Measurements from ENCODE around the gene TNFRSF13B.

TNFRSF13B gene

GRCh38 chr17:16938496-16939207, 33.3 kb downstream of the TNFRSF13B start:
- no peak for DNase-seq (ENCODE audit: low read depth, low spot score)

- no peak for DNase-seq (ENCODE audit: low read depth, low spot score)
These were observed 33.9 kb downstream of the TNFRSF13B start for GRCh38 chr17:16938031-16938430.

- DNase-seq (ENCODE audit: low read depth, low spot score), result no peak
These were observed 34.5 kb downstream of the TNFRSF13B start for GRCh38 chr17:16937431-16937830.

- no peak for DNase-seq (ENCODE audit: low read depth, low spot score)
These were observed 35.2 kb downstream of the TNFRSF13B start for GRCh38 chr17:16936536-16937310.

GRCh38 chr17:16935786-16936185, 36.1 kb downstream of the TNFRSF13B start:
- DNase-seq (ENCODE audit: low read depth, low spot score), result no peak

- no peak for DNase-seq (ENCODE audit: low read depth, low spot score)
These were observed 36.7 kb downstream of the TNFRSF13B start for GRCh38 chr17:16935241-16935663.

- no peak for DNase-seq (ENCODE audit: low read depth, low spot score)
These were observed 37.1 kb downstream of the TNFRSF13B start for GRCh38 chr17:16934836-16935235.

GRCh38 chr17:16934133-16934795, 37.7 kb downstream of the TNFRSF13B start:
- no peak for DNase-seq (ENCODE audit: low read depth, low spot score)

- no peak for DNase-seq (ENCODE audit: low read depth, low spot score)
These were observed 38.4 kb downstream of the TNFRSF13B start for GRCh38 chr17:16933317-16934132.

GRCh38 chr17:16932611-16933010, 39.3 kb downstream of the TNFRSF13B start:
- no peak for DNase-seq (ENCODE audit: low read depth, low spot score)

- DNase-seq (ENCODE audit: low read depth, low spot score), result no peak
These were observed 39.8 kb downstream of the TNFRSF13B start for GRCh38 chr17:16932156-16932555.

GRCh38 chr17:16931318-16932060, 40.4 kb downstream of the TNFRSF13B start:
- DNase-seq (ENCODE audit: low read depth, low spot score), result no peak

- no peak for DNase-seq (ENCODE audit: low read depth, low spot score)
These were observed 41.2 kb downstream of the TNFRSF13B start for GRCh38 chr17:16930571-16931317.

- DNase-seq (ENCODE audit: low read depth, low spot score), result no peak
These were observed 42.0 kb downstream of the TNFRSF13B start for GRCh38 chr17:16929757-16930520.

GRCh38 chr17:16929035-16929680, 42.8 kb downstream of the TNFRSF13B start:
- DNase-seq (ENCODE audit: low read depth, low spot score), result no peak

- no peak for DNase-seq (ENCODE audit: low read depth, low spot score)
These were observed 43.4 kb downstream of the TNFRSF13B start for GRCh38 chr17:16928406-16929034.

- no peak for DNase-seq (ENCODE audit: low read depth, low spot score)
These were observed 44.1 kb downstream of the TNFRSF13B start for GRCh38 chr17:16927641-16928321.

Data from astrocyte of the hippocampus (primary cell).